Upper lobe of right lung (tissue), 1 donor: ENCODE measurements around the gene GPR176. TPM values are rescaled to one million over a fixed set of nuclear protein-coding genes. Genes with fewer than 3 reads are reported as not detected.

Experiments
- ATAC-seq: fragments of 200-7000 bp; cut with Tn5 transposase; one replicate; pipeline ENCODE4 v1.9.1; 2020; ENCODE audit warnings: mild to moderate bottlenecking, moderate library complexity
- DNase-seq: peaks from one replicate; pipeline ENCODE4 v3.0.0-alpha.2; 2020
- H3K27ac ChIP-seq: fragments of 200-600 bp; one replicate; pipeline ENCODE4 v1.8.0; 2022
- H3K27me3 ChIP-seq: fragments of 200-600 bp; one replicate; pipeline ENCODE4 v1.8.0; 2022; ENCODE audit warnings: mild to moderate bottlenecking
- H3K36me3 ChIP-seq: fragments of 200-600 bp; one replicate; pipeline ENCODE4 v1.8.0; 2022
- H3K4me1 ChIP-seq: fragments of 200-600 bp; one replicate; pipeline ENCODE4 v1.8.0; 2022
- H3K4me3 ChIP-seq: fragments of 200-600 bp; one replicate; pipeline ENCODE4 v1.8.0; 2022; ENCODE audit warnings: mild to moderate bottlenecking
- H3K9me3 ChIP-seq: fragments of 200-600 bp; one replicate; pipeline ENCODE4 v1.8.0; 2022
- intact Hi-C: fragments of 100-400 bp; cut with DNase I; formaldehyde crosslinking; loops from one replicate; pipeline ENCODE4 v1.11.0; 2022
- total RNA-seq: library from RNA; stranded (reverse); fragmentation: NEBNext Ultra II Directional; extraction: Animal tissue kit (Norgen Biotek cat#: 25700); gene quantifications from one replicate; pipeline ENCODE4 v1.2.1, GENCODE V29; 2021
- TF ChIP-seq, protein P1 (sequence below): fragments of 200-600 bp; IDR thresholded peaks from one replicate; pipeline ENCODE4 v1.8.0; 2022; ENCODE audit warnings: antibody characterized with exemption
- donor health status: DM: no; HTN: yes; CAD: no; lungs with severe emphysema.

GPR176 gene
- total RNA-seq, 1 donor from 2014 or later, result 4.6 TPM

DNA sequence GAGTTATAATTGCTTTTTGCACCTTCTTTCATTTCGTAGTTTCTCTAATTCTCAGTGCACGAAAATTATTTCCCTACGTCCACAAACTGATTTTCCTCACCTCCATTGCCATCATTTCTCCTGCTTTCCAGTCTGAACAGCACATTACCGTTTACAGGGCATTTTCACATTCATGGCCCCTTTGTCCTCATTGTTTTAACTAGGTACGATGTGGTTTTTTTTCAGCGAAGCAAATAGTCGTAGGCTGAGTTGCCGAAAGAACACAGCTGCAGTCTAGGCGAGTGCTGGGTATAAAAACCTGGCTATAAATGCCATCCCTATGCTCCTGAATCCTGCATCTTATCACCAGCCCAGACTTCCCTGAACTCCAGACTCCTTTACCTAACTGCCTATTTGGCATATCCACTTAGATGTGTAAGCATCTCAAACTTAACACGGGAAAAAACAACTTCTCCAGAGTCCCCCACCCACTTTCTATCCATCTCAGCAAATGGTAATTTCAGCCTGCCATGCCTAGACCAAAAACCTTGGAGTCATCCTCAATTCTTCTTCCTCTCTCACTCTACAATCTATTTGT, 136.7 kb downstream of the GPR176 start:
- Histone ChIP-seq H3K27ac (peak overlapping the region; percentile 79), H3K36me3 (no peaks in the 10 kb centered on the region), H3K4me3 (peak overlapping the region; percentile 88), H3K27me3 (no peaks in the 10 kb centered on the region), H3K9me3 (no peaks in the 10 kb centered on the region), H3K4me1 (peaks cover 16% of the 10 kb centered on the region)
- no peak for DNase-seq
- TF ChIP-seq, protein P1, sequence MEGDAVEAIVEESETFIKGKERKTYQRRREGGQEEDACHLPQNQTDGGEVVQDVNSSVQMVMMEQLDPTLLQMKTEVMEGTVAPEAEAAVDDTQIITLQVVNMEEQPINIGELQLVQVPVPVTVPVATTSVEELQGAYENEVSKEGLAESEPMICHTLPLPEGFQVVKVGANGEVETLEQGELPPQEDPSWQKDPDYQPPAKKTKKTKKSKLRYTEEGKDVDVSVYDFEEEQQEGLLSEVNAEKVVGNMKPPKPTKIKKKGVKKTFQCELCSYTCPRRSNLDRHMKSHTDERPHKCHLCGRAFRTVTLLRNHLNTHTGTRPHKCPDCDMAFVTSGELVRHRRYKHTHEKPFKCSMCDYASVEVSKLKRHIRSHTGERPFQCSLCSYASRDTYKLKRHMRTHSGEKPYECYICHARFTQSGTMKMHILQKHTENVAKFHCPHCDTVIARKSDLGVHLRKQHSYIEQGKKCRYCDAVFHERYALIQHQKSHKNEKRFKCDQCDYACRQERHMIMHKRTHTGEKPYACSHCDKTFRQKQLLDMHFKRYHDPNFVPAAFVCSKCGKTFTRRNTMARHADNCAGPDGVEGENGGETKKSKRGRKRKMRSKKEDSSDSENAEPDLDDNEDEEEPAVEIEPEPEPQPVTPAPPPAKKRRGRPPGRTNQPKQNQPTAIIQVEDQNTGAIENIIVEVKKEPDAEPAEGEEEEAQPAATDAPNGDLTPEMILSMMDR, result no peak
- intact Hi-C loops, result no loop called here
- ATAC-seq, result no peak

DNA sequence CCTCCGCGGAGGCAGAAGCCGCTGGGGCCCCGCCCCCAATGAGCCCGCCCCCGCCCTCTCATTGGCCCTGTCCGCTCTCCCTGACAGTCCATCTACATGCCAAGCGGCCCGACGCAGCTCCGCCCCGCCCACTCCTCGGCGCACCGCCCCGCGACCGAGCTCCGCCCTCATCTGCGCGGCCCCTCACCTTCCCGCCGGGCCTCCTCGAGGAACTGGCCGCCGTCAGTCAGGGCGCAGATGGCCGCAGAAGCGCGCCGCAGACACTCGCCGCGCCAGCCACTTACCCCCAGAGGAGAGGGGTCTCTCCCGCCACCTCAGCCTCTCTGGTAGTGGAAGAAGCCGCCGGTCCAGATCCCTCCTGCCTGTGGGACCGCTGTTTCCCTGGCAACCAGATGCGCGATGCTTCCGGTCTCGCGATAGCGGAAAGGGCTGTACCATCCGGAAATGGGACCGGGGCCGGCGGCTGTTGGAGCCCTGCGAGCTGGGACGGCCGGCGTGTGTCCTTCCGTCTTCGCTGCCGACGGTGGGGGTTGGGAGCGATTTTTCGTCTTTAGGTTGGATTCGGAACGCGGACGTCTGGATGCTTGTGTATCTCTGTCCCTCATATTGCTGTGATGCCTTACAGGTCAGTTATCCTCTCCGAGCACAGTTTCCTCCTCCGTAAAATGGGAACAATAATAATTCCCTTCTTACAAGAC, 137.5 kb downstream of the GPR176 start, which contains the start of gene FSIP1:
FSIP1 (minus strand) TSS at position 401 of the 698 bp plus-strand sequence. CDS start 6,317 bp downstream, outside the sequence.
- no peaks in the 10 kb centered on the region for H3K9me3 ChIP-seq
- intact Hi-C loops, result no loop called here
- no peaks in the 10 kb centered on the region for H3K27me3 ChIP-seq
- peak within 1 kb of the TSS; percentile 79 for H3K27ac ChIP-seq
- ATAC-seq, result peak; percentile 99
- H3K4me1 ChIP-seq, result peaks cover 16% of the 10 kb centered on the region
- peak within 1 kb of the TSS; percentile 88 for H3K4me3 ChIP-seq
- DNase-seq, result peak; percentile 98
- TF ChIP-seq, protein P1, result no peak
- H3K36me3 ChIP-seq, result no peaks in the 10 kb centered on the region

DNA sequence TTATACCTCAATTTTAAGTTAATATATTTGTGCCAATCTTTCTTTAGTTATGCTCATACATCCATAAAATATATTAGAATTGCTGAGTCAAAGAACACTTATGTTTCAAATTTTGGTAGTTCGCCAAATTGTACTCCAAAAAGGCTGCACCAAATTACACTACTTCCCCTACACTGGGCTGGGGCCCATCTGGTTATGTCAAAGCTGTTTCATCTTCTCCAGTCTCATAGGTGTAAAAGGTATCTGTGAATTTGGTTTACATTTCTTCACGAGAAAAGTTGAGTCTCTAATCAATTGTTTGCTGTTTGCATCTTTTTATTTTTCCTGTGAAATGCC, 138.1 kb downstream of the GPR176 start:
- Histone ChIP-seq H3K27me3 (no peaks in the 10 kb centered on the region), H3K4me1 (peaks cover 16% of the 10 kb centered on the region), H3K36me3 (no peaks in the 10 kb centered on the region), H3K9me3 (no peaks in the 10 kb centered on the region), H3K27ac (peak overlapping the region; percentile 40), H3K4me3 (peak overlapping the region; percentile 88)
- intact Hi-C loops, result no loop called here
- DNase-seq, result no peak
- TF ChIP-seq, protein P1, result no peak
- no peak for ATAC-seq

DNA sequence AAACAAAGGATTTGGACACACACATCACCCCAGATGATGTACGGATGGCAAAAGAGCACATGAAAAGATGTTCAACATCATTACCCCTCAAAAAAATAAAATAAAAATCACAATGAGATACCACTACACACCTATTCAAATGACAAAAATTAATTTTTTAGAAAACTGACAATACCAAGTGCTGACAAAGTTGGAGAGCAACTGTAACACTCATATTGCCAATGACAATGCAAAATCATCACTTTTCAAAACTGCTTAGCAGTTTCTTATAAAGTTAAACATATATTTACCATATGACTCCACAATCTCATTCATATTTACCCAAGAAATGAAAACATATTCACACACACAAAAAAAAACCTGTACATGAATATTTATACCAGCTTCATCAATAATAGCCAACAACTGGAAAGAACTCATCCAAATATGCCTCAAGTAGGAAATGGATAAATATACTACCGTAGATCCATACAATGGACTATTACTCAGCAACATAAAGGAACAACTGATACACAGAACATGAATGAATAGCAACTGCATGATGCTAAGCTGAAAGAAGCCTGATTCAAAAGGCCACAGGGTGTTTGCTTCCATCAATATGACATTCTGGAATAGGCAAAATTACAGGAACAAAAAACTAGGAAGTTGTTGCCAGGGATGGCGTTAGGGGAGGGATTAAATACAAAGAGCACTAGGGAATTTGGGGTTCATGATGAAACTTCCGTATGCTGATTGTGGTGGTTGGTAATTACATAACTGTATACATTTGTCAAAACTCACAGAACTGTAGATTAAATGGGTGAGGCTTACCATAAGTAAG, 138.7 kb downstream of the GPR176 start:
- no peaks in the 10 kb centered on the region for H3K9me3 ChIP-seq
- ATAC-seq, result no peak
- H3K36me3 ChIP-seq, result no peaks in the 10 kb centered on the region
- H3K27ac ChIP-seq, result peak overlapping the region; percentile 40
- no peaks in the 10 kb centered on the region for H3K27me3 ChIP-seq
- no peak overlapping the region for H3K4me3 ChIP-seq
- H3K4me1 ChIP-seq, result peaks cover 12% of the 10 kb centered on the region
- TF ChIP-seq, protein P1, result no peak
- intact Hi-C loops, result no loop called here
- DNase-seq, result no peak

DNA sequence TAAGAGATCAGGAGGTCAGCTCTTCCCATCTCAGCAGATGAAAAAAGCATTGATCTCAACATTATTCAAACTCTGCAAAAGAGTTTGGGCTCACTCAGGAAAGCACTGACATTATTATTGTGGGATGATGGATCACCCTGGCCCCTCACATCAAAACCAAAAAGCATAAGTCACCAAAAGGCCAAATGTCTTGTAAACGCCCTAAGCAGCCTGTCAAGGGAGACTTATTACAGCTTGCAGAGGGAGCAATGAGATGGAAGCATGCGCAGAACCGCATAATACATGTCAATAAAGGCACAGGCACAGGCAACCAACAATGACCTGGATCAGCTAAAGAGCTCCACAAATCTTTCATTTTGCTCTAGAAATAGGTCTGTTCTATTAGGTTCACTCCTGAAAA, 142.0 kb downstream of the GPR176 start:
- ATAC-seq (no peak), DNase-seq (no peak)
- Histone ChIP-seq H3K4me3 (no peak overlapping the region), H3K27ac (no peak overlapping the region), H3K9me3 (no peaks in the 10 kb centered on the region), H3K36me3 (no peaks in the 10 kb centered on the region), H3K27me3 (no peaks in the 10 kb centered on the region), H3K4me1 (no peaks in the 10 kb centered on the region)
- TF ChIP-seq, protein P1, result no peak
- intact Hi-C loops, result no loop called here
